K562 (cell line): Measurements from ENCODE around the gene EMC9. TPM values are rescaled to one million over a fixed set of nuclear protein-coding genes. Genes with fewer than 3 reads are reported as not detected.
A peak's percentile ranks its signal among the peaks of the same experiment; 100 is the strongest.

Experiments
- ARNT ChIP-seq, 2 experiments: fragments of 450-650 bp; IDR thresholded peaks; 2 replicates each; pipeline ENCODE4 v1.6.1; 2016; ENCODE audit warnings: mild to moderate bottlenecking in 1 of 2
- EP400 ChIP-seq: fragments of 450-650 bp; IDR thresholded peaks from 2 replicates; pipeline ENCODE4 v1.6.1; 2017; ENCODE audit warnings: antibody characterized with exemption, mild to moderate bottlenecking, moderate library complexity
- HCFC1 ChIP-seq: IDR thresholded peaks from 2 replicates; pipeline ENCODE4 v1.6.1; 2012; ENCODE audit warnings: low read depth, low read length, improper control_type of control experiment
- HNRNPH1 ChIP-seq: fragments of 200-400 bp; formaldehyde crosslinking; optimal IDR thresholded peaks from 2 replicates; pipeline ENCODE3; 2017; ENCODE audit warnings: low read depth, mild to moderate bottlenecking, low read length, moderate library complexity
- MXD1 ChIP-seq: fragments of 250-450 bp; sonication (Bioruptor Pico); IDR thresholded peaks from 2 replicates; pipeline ENCODE4 v1.8.0; 2021; ENCODE audit warnings: borderline replicate concordance, mild to moderate bottlenecking, moderate library complexity; ENCODE audit not compliant: poor library complexity, severe bottlenecking
- NONO ChIP-seq, 2 experiments: fragments of 200-400 bp in 1 of 2; fragments of 450-650 bp in 1 of 2; formaldehyde crosslinking in 1 of 2; IDR thresholded peaks; 2 replicates each; pipeline ENCODE4 v1.6.1; 2017; ENCODE audit warnings: low read depth in 2 of 2, mild to moderate bottlenecking in 2 of 2, moderate library complexity in 2 of 2, low read length in 1 of 2
- NRF1 ChIP-seq, 2 experiments: fragments of 450-650 bp; IDR thresholded peaks in 1 of 2; conservative IDR thresholded peaks in 1 of 2; 2 replicates each; pipeline ENCODE4 v1.6.1; 2014; ENCODE audit warnings: mild to moderate bottlenecking in 2 of 2
- RBM15 ChIP-seq: fragments of 200-400 bp; formaldehyde crosslinking; IDR thresholded peaks from 2 replicates; pipeline ENCODE4 v1.6.1; 2018; ENCODE audit warnings: mild to moderate bottlenecking, low read length, moderate library complexity; ENCODE audit not compliant: insufficient read depth
- RBM39 ChIP-seq: fragments of 200-400 bp; formaldehyde crosslinking; optimal IDR thresholded peaks from 2 replicates; pipeline ENCODE3; 2018; ENCODE audit warnings: low read depth, low read length
- RNF2 ChIP-seq: sonication (generic); IDR thresholded peaks from 2 replicates; pipeline ENCODE4 v1.6.1; 2016
- TAF9B ChIP-seq: fragments of 450-650 bp; IDR thresholded peaks from 2 replicates; pipeline ENCODE4 v1.6.1; 2018; ENCODE audit warnings: mild to moderate bottlenecking; ENCODE audit not compliant: partially characterized antibody
- THAP7 ChIP-seq: fragments of 250-450 bp; sonication (Bioruptor Pico); IDR thresholded peaks from 2 replicates; pipeline ENCODE4 v1.5.0; 2021
- XRCC5 ChIP-seq: fragments of 200-400 bp; formaldehyde crosslinking; IDR thresholded peaks from 2 replicates; pipeline ENCODE4 v1.6.1; 2017; ENCODE audit warnings: low read depth, mild to moderate bottlenecking, low read length
- ZNF263 ChIP-seq: sonication (generic); formaldehyde crosslinking; IDR thresholded peaks from 2 replicates; pipeline ENCODE4 v1.8.0; 2022; ENCODE audit warnings: mild to moderate bottlenecking, missing genetic modification reagents, borderline replicate concordance
- ZNF444 ChIP-seq: fragments of 250-450 bp; sonication (Bioruptor Pico); IDR thresholded peaks from 2 replicates; pipeline ENCODE4 v1.4.0; 2020; ENCODE audit warnings: mild to moderate bottlenecking, moderate library complexity
- polyA plus RNA-seq, 8 experiments: library from polyadenylated mRNA; depleted of rRNA in 4 of 8; stranded (reverse) in 5 of 8; unstranded in 3 of 8; fragments of >200 nt; fragmentation: Nextera tagmentation in 2 of 8; fragmentation: Illumina TruSeq in 1 of 8; extraction: Ambion mirVana in 2 of 8; extraction: Trizol in 1 of 8; gene quantifications; 2 replicates each; pipeline versions ENCODE4 v1.2.1 to v1.2.3, GENCODE V29; 2011 to 2014; ENCODE audit warnings: inconsistent platforms in 1 of 8, missing spikeins in 1 of 8
- total RNA-seq, 7 experiments: library from RNA; depleted of rRNA in 6 of 7; stranded (reverse); fragments of >200 nt in 6 of 7; fragmentation: Illumina TruSeq in 2 of 7; extraction: Trizol in 2 of 7; gene quantifications; 2 replicates each; pipeline versions ENCODE4 v1.2.1 to v1.2.3, GENCODE V29; 2011 to 2021; ENCODE audit warnings: low replicate concordance in 1 of 7
- TF ChIP-seq, protein P1 (sequence below): fragments of 450-650 bp; formaldehyde crosslinking; IDR thresholded peaks from 2 replicates; pipeline ENCODE4 v1.4.0; 2022; ENCODE audit warnings: missing genetic modification characterization
- TF ChIP-seq, protein P2 (sequence below): fragments of 450-650 bp; IDR thresholded peaks from 2 replicates; pipeline ENCODE4 v1.6.1; 2016; ENCODE audit warnings: missing biosample characterization, missing genetic modification characterization
- TF ChIP-seq, protein P3 (sequence below): fragments of 450-650 bp; formaldehyde crosslinking; IDR thresholded peaks from 2 replicates; pipeline ENCODE4 v1.4.0; 2022; ENCODE audit warnings: mild to moderate bottlenecking, moderate library complexity
- TF ChIP-seq, protein P4 (sequence below), 2 experiments: IDR thresholded peaks in 1 of 2; conservative IDR thresholded peaks in 1 of 2; 2 replicates each; pipeline ENCODE4 v1.6.1; 2016; ENCODE audit warnings: low read depth in 2 of 2, mild to moderate bottlenecking in 1 of 2, missing compliant biosample characterization in 1 of 2, missing genetic modification characterization in 1 of 2, moderate library complexity in 1 of 2

Gene EMC9
- total and polyA plus RNA-seq, 9 of the 15 experiments (the other 6 are each of a cell fraction or from before 2014, with no cell fraction given), result 3.1 to 13.2 (median 7.8) TPM

GRCh38 chr14:24188251-24189058 lies 47.1 kb upstream of the EMC9 start, which contains the start of gene IPO4 (continued):
- peak; percentile 99 for TF ChIP-seq XRCC5
- TF ChIP-seq NONO (IDR thresholded peaks at IDR 0.05; ENCODE audit: low read depth in 2 of 2, low read length in 1 of 2), result peak in 1 of 2 experiments; percentile 41; a peak in 1 of 4 replicates
- peak; percentile 89 for TF ChIP-seq RBM39
- TF ChIP-seq RNF2, result peak; percentile 62; the same call in 1 of the 2 replicates
- peak; percentile 21 to 29; a peak in 1 of 4 replicates for TF ChIP-seq NRF1 (conservative IDR thresholded peaks at IDR 0.05 in 1 of 2, IDR thresholded peaks at IDR 0.05 in 1 of 2)
- TF ChIP-seq TAF9B, result peak; percentile 45
- peak; percentile 87 for TF ChIP-seq HCFC1
- TF ChIP-seq, protein P1, sequence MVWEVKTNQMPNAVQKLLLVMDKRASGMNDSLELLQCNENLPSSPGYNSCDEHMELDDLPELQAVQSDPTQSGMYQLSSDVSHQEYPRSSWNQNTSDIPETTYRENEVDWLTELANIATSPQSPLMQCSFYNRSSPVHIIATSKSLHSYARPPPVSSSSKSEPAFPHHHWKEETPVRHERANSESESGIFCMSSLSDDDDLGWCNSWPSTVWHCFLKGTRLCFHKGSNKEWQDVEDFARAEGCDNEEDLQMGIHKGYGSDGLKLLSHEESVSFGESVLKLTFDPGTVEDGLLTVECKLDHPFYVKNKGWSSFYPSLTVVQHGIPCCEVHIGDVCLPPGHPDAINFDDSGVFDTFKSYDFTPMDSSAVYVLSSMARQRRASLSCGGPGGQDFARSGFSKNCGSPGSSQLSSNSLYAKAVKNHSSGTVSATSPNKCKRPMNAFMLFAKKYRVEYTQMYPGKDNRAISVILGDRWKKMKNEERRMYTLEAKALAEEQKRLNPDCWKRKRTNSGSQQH (CRISPR knock-in tag), result no peak
- TF ChIP-seq ZNF263 (CRISPR knock-in tag), result peak; percentile 39; the same call in 1 of the 2 replicates
- TF ChIP-seq, protein P2, sequence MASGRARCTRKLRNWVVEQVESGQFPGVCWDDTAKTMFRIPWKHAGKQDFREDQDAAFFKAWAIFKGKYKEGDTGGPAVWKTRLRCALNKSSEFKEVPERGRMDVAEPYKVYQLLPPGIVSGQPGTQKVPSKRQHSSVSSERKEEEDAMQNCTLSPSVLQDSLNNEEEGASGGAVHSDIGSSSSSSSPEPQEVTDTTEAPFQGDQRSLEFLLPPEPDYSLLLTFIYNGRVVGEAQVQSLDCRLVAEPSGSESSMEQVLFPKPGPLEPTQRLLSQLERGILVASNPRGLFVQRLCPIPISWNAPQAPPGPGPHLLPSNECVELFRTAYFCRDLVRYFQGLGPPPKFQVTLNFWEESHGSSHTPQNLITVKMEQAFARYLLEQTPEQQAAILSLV (tag), result no peak
- TF ChIP-seq, protein P3, sequence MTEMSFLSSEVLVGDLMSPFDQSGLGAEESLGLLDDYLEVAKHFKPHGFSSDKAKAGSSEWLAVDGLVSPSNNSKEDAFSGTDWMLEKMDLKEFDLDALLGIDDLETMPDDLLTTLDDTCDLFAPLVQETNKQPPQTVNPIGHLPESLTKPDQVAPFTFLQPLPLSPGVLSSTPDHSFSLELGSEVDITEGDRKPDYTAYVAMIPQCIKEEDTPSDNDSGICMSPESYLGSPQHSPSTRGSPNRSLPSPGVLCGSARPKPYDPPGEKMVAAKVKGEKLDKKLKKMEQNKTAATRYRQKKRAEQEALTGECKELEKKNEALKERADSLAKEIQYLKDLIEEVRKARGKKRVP (CRISPR knock-in tag), result no peak
- no peak for TF ChIP-seq RBM15
- TF ChIP-seq MXD1, result peak; percentile 92
- TF ChIP-seq ZNF444 (CRISPR knock-in tag), result peak; percentile 66
- peak; percentile 93 for TF ChIP-seq EP400
- TF ChIP-seq, protein P4, sequence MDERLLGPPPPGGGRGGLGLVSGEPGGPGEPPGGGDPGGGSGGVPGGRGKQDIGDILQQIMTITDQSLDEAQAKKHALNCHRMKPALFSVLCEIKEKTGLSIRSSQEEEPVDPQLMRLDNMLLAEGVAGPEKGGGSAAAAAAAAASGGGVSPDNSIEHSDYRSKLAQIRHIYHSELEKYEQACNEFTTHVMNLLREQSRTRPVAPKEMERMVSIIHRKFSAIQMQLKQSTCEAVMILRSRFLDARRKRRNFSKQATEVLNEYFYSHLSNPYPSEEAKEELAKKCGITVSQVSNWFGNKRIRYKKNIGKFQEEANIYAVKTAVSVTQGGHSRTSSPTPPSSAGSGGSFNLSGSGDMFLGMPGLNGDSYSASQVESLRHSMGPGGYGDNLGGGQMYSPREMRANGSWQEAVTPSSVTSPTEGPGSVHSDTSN (CRISPR knock-in tag; IDR thresholded peaks at IDR 0.05; ENCODE audit: low read depth), result no peak
- TF ChIP-seq, protein P4 (tag; conservative IDR thresholded peaks at IDR 0.05; ENCODE audit: low read depth), result no peak
- peak; percentile 42; the same call in 1 of the 2 replicates for TF ChIP-seq THAP7 (CRISPR knock-in tag)
- TF ChIP-seq HNRNPH1, result no peak
- peak in 1 of 2 experiments; percentile 63; a peak in 2 of 4 replicates for TF ChIP-seq ARNT (IDR thresholded peaks at IDR 0.05)
